Measurements from ENCODE around the gene FAR2. TPM values are rescaled to one million over a fixed set of nuclear protein-coding genes. Genes with fewer than 3 reads are reported as not detected.

FAR2 gene
- polyA plus RNA-seq, 3 donors, result 14.8 to 38.0 (median 35.8) TPM

DNA sequence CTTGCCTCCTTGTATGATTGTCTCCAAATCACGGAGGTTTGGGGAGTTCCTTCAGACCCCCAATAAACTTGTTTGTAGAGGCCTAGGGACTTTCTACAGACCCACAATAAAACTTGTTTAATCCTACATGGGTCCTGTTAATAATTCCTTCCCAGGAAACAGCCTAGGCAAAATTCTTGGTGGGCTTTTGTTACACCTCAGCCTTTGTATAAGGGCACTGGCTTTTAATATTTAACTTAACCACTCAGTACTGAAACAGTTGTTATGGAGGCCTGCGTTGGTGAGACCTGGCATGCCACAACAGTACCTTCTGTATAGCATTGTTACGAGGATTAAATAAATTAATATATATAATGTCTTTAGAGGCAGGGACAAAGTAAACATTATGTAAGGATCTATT lies 32.7 kb upstream of the FAR2 start:
- peaks cover 13 to 19% of the 10 kb centered on the region in 2 donors for H3K9me3 ChIP-seq (replicated peaks in 1 of 2; ENCODE audit: control insufficient read depth in 1 of 2, insufficient read depth in 1 of 2, low read length in 2 of 2)
- H3K4me2 ChIP-seq (replicated peaks; ENCODE audit: extremely low read depth, low read length, poor library complexity, severe bottlenecking), result no peak overlapping the region
- H2AFZ ChIP-seq (ENCODE audit: insufficient read depth, low read depth, low read length, poor library complexity, severe bottlenecking), result no peak overlapping the region
- H3K4me1 Mint-ChIP-seq, result no peaks in the 10 kb centered on the region
- no peak overlapping the region for H3K4me3 ChIP-seq (replicated peaks in 1 of 3; ENCODE audit: low read depth in 2 of 3, low read length in 3 of 3)
- no peaks in the 10 kb centered on the region for H3K36me3 Mint-ChIP-seq
- no peaks in the 10 kb centered on the region for H3K27me3 ChIP-seq (ENCODE audit: control insufficient read depth in 2 of 2, insufficient read depth in 2 of 2, low read length in 2 of 2)
- H3K9ac ChIP-seq (ENCODE audit: insufficient read depth, low read length, poor library complexity, severe bottlenecking), result no peak overlapping the region
- TF ChIP-seq CTCF (IDR thresholded peaks at IDR 0.05), result no peak
- H3K4me1 ChIP-seq (ENCODE audit: control insufficient read depth in 1 of 2, insufficient read depth in 2 of 2, low read length in 2 of 2), result no peaks in the 10 kb centered on the region
- no peak overlapping the region for H3K4me3 Mint-ChIP-seq
- H3K27ac Mint-ChIP-seq, result no peak overlapping the region
- no peaks in the 10 kb centered on the region for H4K20me1 ChIP-seq (ENCODE audit: insufficient read depth, low read length)
- no CpG with 5 or more reads among the region's 3 CpGs for WGBS (ENCODE audit: insufficient coverage)
- H3K36me3 ChIP-seq (replicated peaks in 1 of 2; ENCODE audit: control insufficient read depth in 1 of 2, insufficient read depth in 2 of 2, low read length in 2 of 2), result no peaks in the 10 kb centered on the region
- intact Hi-C loops (cut with micrococcal nuclease), result no loop called here
- H3K9me3 Mint-ChIP-seq, result peaks cover 7 to 28% (median 22%) of the 10 kb centered on the region in 7 donors
- no peaks in the 10 kb centered on the region for H3K79me2 ChIP-seq (ENCODE audit: insufficient read depth, low read length)
- H3K27me3 Mint-ChIP-seq (ENCODE audit: low read depth in 3 of 3), result peaks cover 0 to 14% (median 3%) of the 10 kb centered on the region in 3 donors
- H3K27ac ChIP-seq (ENCODE audit: low read depth in 1 of 2, low read length in 2 of 2), result no peak overlapping the region
- DNase-seq, result no peak

DNA sequence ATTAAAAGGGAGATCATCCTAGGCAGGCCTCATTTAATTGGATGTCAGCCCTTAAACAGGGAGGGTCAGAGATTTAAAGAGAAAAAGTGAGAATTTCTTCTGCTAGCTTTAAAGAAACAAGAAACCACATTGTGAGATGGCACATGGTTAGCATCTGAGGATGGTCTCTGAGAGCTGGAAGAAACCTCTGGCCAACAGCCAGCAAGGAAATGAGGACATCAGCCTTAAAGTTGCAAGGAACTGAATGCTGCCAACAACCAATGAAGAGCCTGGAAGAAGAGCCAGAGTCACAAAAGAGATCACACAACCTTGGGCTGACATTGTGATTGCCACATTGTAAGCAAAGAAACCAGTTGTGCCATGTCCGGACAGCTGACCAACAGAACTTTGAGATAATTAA lies 17.5 kb upstream of the FAR2 start:
- peak overlapping the region; percentile 9 for H2AFZ ChIP-seq (ENCODE audit: insufficient read depth, low read depth, low read length, poor library complexity, severe bottlenecking)
- H3K4me1 ChIP-seq (ENCODE audit: control insufficient read depth in 1 of 2, insufficient read depth in 2 of 2, low read length in 2 of 2), result peaks cover 5 to 6% of the 10 kb centered on the region in 2 donors
- Mint-ChIP-seq H3K4me3 (no peak overlapping the region), H3K9me3 (peaks cover 0 to 6% (median 3%) of the 10 kb centered on the region in 7 donors), H3K27me3 (ENCODE audit: low read depth in 3 of 3) (peaks cover 0 to 5% (median 0%) of the 10 kb centered on the region in 3 donors), H3K4me1 (peaks cover 14% of the 10 kb centered on the region), H3K27ac (peak overlapping the region in 4 of 7 donors; percentile 10 to 73 (median 37)), H3K36me3 (no peaks in the 10 kb centered on the region)
- intact Hi-C loops (cut with micrococcal nuclease), result no loop called here
- no peaks in the 10 kb centered on the region for H3K79me2 ChIP-seq (ENCODE audit: insufficient read depth, low read length)
- no peaks in the 10 kb centered on the region for H3K36me3 ChIP-seq (replicated peaks in 1 of 2; ENCODE audit: control insufficient read depth in 1 of 2, insufficient read depth in 2 of 2, low read length in 2 of 2)
- peak; percentile 25 to 48 (median 36) for DNase-seq
- no CpG with 5 or more reads among the region's 1 CpG for WGBS (ENCODE audit: insufficient coverage)
- H3K9ac ChIP-seq (ENCODE audit: insufficient read depth, low read length, poor library complexity, severe bottlenecking), result no peak overlapping the region
- no peaks in the 10 kb centered on the region for H3K9me3 ChIP-seq (replicated peaks in 1 of 2; ENCODE audit: control insufficient read depth in 1 of 2, insufficient read depth in 1 of 2, low read length in 2 of 2)
- no peak overlapping the region for H3K27ac ChIP-seq (ENCODE audit: low read depth in 1 of 2, low read length in 2 of 2)
- H3K27me3 ChIP-seq (ENCODE audit: control insufficient read depth in 2 of 2, insufficient read depth in 2 of 2, low read length in 2 of 2), result no peaks in the 10 kb centered on the region
- no peak for TF ChIP-seq CTCF (IDR thresholded peaks at IDR 0.05)
- H4K20me1 ChIP-seq (ENCODE audit: insufficient read depth, low read length), result no peaks in the 10 kb centered on the region
- no peak overlapping the region for H3K4me2 ChIP-seq (replicated peaks; ENCODE audit: extremely low read depth, low read length, poor library complexity, severe bottlenecking)
- H3K4me3 ChIP-seq (replicated peaks in 1 of 3; ENCODE audit: low read depth in 2 of 3, low read length in 3 of 3), result no peak overlapping the region

Measured in CD14-positive monocyte (primary cell).